CD4-positive, alpha-beta memory T cell (primary cell): ENCODE results near the gene TIGD7. TPM values are rescaled to one million over a fixed set of nuclear protein-coding genes. Genes with fewer than 3 reads are reported as not detected.

Experiments used
- CTCF ChIA-PET: fragments of 350-600 bp; sonication (Branson Sonifier 250); formaldehyde crosslinking; loops from one replicate; lab custom pipeline; 2021; ENCODE audit warnings: inconsistent platforms; ENCODE audit not compliant: partially characterized antibody; lab: Charles Lee
- POLR2A ChIA-PET: fragments of 350-600 bp; sonication (Branson Sonifier 250); formaldehyde crosslinking; loops from one replicate; lab custom pipeline; 2021; ENCODE audit not compliant: partially characterized antibody; lab: Charles Lee
- DNase-seq, 5 donors: peaks; one replicate each; pipeline versions ENCODE4 v3.0.0 to v3.0.0-alpha.2; 2020 to 2022; ENCODE audit warnings: mixed read lengths in 1 of 5
- H3K27ac ChIP-seq: one replicate; pipeline ENCODE4 v1.7.0; 2013; ENCODE audit warnings: low read depth, low read length
- H3K27me3 ChIP-seq: 2 replicates; pipeline ENCODE4 v1.7.0; 2013; ENCODE audit warnings: mild to moderate bottlenecking, low read length, moderate library complexity; ENCODE audit not compliant: insufficient read depth
- H3K36me3 ChIP-seq: 2 replicates; pipeline ENCODE4 v1.7.0; 2013; ENCODE audit warnings: mild to moderate bottlenecking, low read length, moderate library complexity; ENCODE audit not compliant: insufficient read depth
- H3K4me1 ChIP-seq: 2 replicates; pipeline ENCODE4 v1.7.0; 2013; ENCODE audit warnings: mild to moderate bottlenecking, low read length, moderate library complexity; ENCODE audit not compliant: insufficient read depth
- H3K4me3 ChIP-seq, 2 donors: one replicate each; pipeline ENCODE4 v1.7.0; 2013; ENCODE audit warnings: low read length in 2 of 2, mild to moderate bottlenecking in 1 of 2
- H3K9me3 ChIP-seq, 2 donors: one replicate each; pipeline ENCODE4 v1.7.0; 2013; ENCODE audit warnings: low read length in 2 of 2, control low read depth in 1 of 2; ENCODE audit not compliant: control insufficient read depth in 1 of 2
- H3K27ac Mint-ChIP-seq, 7 donors: one replicate each; pipeline ENCODE4 v1.8.0; 2020 to 2021; ENCODE audit warnings: mixed read lengths in 7 of 7, mild to moderate bottlenecking in 6 of 7, inconsistent platforms in 3 of 7, moderate library complexity in 3 of 7
- H3K27me3 Mint-ChIP-seq, 2 donors: one replicate each; pipeline ENCODE4 v1.8.0; 2020 to 2021; ENCODE audit warnings: mixed read lengths in 2 of 2
- H3K36me3 Mint-ChIP-seq, 2 donors: one replicate each; pipeline ENCODE4 v1.8.0; 2020 to 2021; ENCODE audit warnings: mixed read lengths in 2 of 2, inconsistent platforms in 1 of 2, mild to moderate bottlenecking in 1 of 2
- H3K4me1 Mint-ChIP-seq, 4 donors: one replicate each; pipeline ENCODE4 v1.8.0; 2020 to 2021; ENCODE audit warnings: mixed read lengths in 4 of 4, mild to moderate bottlenecking in 1 of 4
- H3K4me3 Mint-ChIP-seq, 8 donors: one replicate each; pipeline ENCODE4 v1.8.0; 2020 to 2021; ENCODE audit warnings: mixed read lengths in 8 of 8, mild to moderate bottlenecking in 7 of 8, moderate library complexity in 6 of 8, inconsistent platforms in 3 of 8
- H3K9me3 Mint-ChIP-seq, 8 donors: one replicate each; pipeline ENCODE4 v1.8.0; 2020 to 2021; ENCODE audit warnings: mixed read lengths in 8 of 8, mild to moderate bottlenecking in 5 of 8, inconsistent platforms in 3 of 8, moderate library complexity in 1 of 8
- intact Hi-C: fragments of 100-400 bp; cut with micrococcal nuclease; formaldehyde crosslinking; loops from one replicate; pipeline ENCODE4 v1.15.1; 2023
- polyA plus RNA-seq, 2 donors: library from polyadenylated mRNA; unstranded; fragments of 300-500 nt; fragmentation: Illumina TruSeq; gene quantifications; one replicate each; pipeline ENCODE4 v1.2.3, GENCODE V29; 2021
- total RNA-seq, 2 experiments: library from RNA; stranded (reverse); gene quantifications; one replicate each; pipeline ENCODE4 v1.2.3, GENCODE V29; 2021

TIGD7 gene, protein sequence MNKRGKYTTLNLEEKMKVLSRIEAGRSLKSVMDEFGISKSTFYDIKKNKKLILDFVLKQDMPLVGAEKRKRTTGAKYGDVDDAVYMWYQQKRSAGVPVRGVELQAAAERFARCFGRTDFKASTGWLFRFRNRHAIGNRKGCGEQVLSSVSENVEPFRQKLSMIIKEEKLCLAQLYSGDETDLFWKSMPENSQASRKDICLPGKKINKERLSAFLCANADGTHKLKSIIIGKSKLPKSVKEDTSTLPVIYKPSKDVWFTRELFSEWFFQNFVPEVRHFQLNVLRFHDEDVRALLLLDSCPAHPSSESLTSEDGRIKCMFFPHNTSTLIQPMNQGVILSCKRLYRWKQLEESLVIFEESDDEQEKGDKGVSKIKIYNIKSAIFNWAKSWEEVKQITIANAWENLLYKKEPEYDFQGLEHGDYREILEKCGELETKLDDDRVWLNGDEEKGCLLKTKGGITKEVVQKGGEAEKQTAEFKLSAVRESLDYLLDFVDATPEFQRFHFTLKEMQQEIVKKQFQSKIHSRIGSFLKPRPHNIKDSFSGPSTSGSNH
- total RNA-seq (10 to 100 TPM; 14.2 to 19.0 TPM), polyA plus RNA-seq (1 to 10 TPM; 3.2 to 3.4 TPM)

DNA sequence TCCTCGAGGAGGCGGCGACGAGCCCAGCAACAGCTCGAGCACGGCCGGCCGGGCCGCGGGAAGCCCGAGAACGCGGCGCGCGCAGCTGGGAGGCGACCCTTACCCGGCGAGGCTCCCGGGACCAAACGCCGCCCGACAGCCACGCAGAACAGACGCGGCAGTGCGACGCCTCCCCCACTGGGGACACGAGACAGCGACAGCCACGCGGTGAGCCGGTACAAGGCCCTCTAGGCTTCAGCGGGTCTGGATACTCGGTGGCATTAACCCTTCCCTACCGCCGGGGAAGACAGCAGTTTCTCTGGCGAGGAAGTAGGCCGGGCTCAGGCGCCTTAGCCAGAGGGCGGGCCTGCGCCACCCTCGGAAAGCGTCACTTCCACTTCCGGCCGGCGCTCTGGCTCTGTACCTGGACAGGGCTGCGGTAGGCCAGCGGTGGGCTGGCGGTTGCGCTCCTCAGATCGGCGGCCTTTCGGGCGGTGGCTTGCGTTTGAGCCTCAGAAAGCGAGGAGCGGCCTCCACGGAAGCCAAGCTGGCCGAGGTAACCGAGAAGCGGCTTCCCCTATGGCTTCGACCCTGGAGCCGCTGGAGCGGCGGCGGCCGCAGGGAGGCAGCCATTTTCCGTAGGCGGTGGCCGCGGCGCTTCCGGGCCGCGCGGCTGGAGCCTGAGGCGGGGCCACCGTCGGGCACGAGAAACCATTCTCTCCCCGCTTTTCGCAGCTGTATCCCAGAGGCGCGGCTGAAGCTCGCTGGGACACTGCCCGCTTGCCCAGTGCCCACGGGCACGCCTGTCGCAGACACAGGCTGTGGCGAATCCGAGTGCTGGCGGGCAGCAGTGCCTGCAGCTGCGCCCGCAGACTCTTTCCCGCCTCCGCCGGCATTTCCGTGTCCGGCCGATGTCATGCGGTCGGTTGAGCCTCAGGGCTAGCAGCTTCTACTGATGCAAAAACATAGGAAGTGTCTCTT lies at the start of gene TIGD7, which contains the start of gene ZNF75A:
Gene TIGD7 (minus strand): TSS at position 322 of the 960 bp plus-strand sequence. CDS start 4,816 bp downstream, outside the sequence.
Gene ZNF75A (plus strand): TSS at position 389 of the 960 bp plus-strand sequence. CDS start 2,932 bp downstream, outside the sequence.
- H3K9me3 Mint-ChIP-seq, result peaks cover 0 to 65% (median 51%) of the 10 kb centered on the region in 8 donors
- H3K9me3 ChIP-seq, result peaks cover 7 to 38% of the 10 kb centered on the region in 2 donors
- peak; percentile 82 to 93 (median 85) for DNase-seq
- H3K36me3 ChIP-seq, result peaks cover 21% of the 10 kb centered on the region
- peaks cover 16% of the 10 kb centered on the region for H3K4me1 ChIP-seq
- peaks cover 7 to 13% (median 11%) of the 10 kb centered on the region in 4 donors for H3K4me1 Mint-ChIP-seq
- peak within 1 kb of the TSS; percentile 64 to 84 (median 82) for H3K27ac Mint-ChIP-seq
- peaks cover 50 to 52% of the 10 kb centered on the region in 2 donors for H3K36me3 Mint-ChIP-seq
- no peaks in the 10 kb centered on the region for H3K27me3 ChIP-seq
- peak within 1 kb of the TSS; percentile 70 for H3K27ac ChIP-seq
- CTCF ChIA-PET, result interaction anchor here (0.6 to 3.2 kb wide), 8 partner anchors 10 to 274 kb away, joined by 3 to 10 read pairs (median 3); partner anchors contain the start of genes NAA60, ZNF174, ZNF597 and ZSCAN32
- H3K4me3 ChIP-seq, result peak within 1 kb of the TSS; percentile 80 to 88
- H3K27me3 Mint-ChIP-seq, result no peaks in the 10 kb centered on the region
- intact Hi-C loops, result loop anchor here (1.0 to 2.0 kb wide), 6 partner anchors 22 to 195 kb away; partner anchors contain the start of genes ZNF174, ZNF200, ZNF263 and ZSCAN32
- POLR2A ChIA-PET, result interaction anchor here (0.6 to 5.3 kb wide), 23 partner anchors 10 to 204 kb away, joined by 3 to 76 read pairs (median 4); partner anchors contain the start of genes CLUAP1, NAA60, ZNF174 and ZNF200
- H3K4me3 Mint-ChIP-seq, result peak within 1 kb of the TSS; percentile 79 to 87 (median 85)

DNA sequence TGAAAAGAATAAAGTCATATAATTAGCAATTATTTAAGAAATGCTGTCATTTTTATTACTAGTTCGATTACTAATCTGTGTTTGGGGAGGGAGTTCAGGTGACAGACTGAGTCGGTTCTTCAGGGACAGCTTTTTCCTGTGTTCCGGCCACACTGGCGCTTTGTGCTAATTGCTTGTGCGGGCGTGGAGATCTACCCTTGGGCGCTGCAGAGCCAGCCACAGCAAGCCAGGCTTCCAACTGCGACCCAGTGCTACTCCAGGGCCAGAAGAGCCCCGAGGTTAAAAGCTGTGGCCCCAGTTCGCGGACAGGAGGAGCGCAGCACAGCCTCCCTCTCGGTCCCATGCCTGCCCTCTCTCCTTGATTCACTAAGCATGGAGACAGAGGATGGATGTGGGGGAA lies 43.9 kb upstream of the TIGD7 start:
- no peak overlapping the region for H3K27ac ChIP-seq
- H3K9me3 ChIP-seq, result no peaks in the 10 kb centered on the region
- Mint-ChIP-seq H3K27ac (no peak overlapping the region), H3K4me3 (no peak overlapping the region), H3K4me1 (peaks cover 0 to 8% (median 1%) of the 10 kb centered on the region in 4 donors), H3K9me3 (peaks cover 0 to 10% (median 3%) of the 10 kb centered on the region in 8 donors), H3K27me3 (peaks cover 2% of the 10 kb centered on the region in 2 donors), H3K36me3 (no peaks in the 10 kb centered on the region)
- no peaks in the 10 kb centered on the region for H3K4me1 ChIP-seq
- no peak overlapping the region for H3K4me3 ChIP-seq
- POLR2A ChIA-PET, result no interaction called here
- DNase-seq, result no peak
- CTCF ChIA-PET, result no interaction called here
- no peaks in the 10 kb centered on the region for H3K27me3 ChIP-seq
- intact Hi-C loops, result no loop called here
- no peaks in the 10 kb centered on the region for H3K36me3 ChIP-seq

DNA sequence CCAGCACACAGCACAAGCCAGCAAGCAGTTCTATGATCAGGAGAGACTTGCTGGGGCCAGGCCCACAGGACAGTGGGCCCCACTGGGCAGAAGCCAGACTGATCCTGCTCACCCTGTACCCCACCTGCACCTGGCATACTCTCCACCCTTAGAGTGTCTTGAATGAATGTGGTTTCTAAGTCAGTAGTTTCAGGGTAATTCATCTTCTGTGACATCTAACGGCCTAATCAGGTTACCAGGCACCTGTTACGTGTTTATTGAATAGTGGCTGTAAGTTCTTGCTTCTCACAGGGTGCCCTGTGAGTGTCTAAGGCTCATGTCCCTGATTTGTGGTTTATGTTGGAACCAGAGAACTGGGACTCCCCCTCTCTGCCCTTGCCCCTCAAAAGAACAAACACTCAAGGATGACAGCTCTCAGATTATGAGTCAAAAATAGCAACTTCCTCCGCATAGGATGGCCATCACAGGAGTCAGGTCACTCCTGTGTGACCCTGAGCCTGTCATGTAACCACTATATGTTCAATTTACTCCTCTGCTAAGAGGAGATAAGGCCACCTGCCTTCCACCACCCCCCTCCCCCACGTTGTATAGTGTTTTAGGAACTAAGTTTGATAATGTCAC lies 43.4 kb upstream of the TIGD7 start:
- DNase-seq, result no peak
- Histone ChIP-seq H3K4me3 (no peak overlapping the region), H3K9me3 (no peaks in the 10 kb centered on the region), H3K27ac (no peak overlapping the region), H3K4me1 (no peaks in the 10 kb centered on the region), H3K36me3 (no peaks in the 10 kb centered on the region), H3K27me3 (no peaks in the 10 kb centered on the region)
- ChIA-PET CTCF (no interaction called here), POLR2A (no interaction called here)
- peaks cover 0 to 9% (median 2%) of the 10 kb centered on the region in 8 donors for H3K9me3 Mint-ChIP-seq
- H3K4me3 Mint-ChIP-seq, result no peak overlapping the region
- intact Hi-C loops, result no loop called here
- peaks cover 2% of the 10 kb centered on the region in 2 donors for H3K27me3 Mint-ChIP-seq
- peaks cover 0 to 3% (median under 1%) of the 10 kb centered on the region in 4 donors for H3K4me1 Mint-ChIP-seq
- H3K27ac Mint-ChIP-seq, result no peak overlapping the region
- no peaks in the 10 kb centered on the region for H3K36me3 Mint-ChIP-seq

DNA sequence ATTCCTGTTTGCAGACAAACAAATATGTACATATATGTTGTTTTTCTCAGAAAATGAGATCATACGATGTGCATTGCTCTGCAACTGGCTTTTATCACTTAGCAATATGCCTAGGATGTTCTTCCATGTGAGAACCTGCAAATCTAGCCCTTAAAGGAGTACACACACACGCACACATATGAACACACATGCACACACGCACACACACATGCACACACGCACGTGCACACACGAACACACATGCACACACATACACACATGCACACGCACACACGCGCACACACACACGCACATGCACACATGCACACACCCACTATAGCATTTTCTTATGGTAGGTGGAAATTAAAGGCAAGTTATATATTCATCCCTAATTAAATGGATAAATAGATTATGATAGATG lies 42.4 kb upstream of the TIGD7 start:
- no peaks in the 10 kb centered on the region for H3K4me1 Mint-ChIP-seq

DNA sequence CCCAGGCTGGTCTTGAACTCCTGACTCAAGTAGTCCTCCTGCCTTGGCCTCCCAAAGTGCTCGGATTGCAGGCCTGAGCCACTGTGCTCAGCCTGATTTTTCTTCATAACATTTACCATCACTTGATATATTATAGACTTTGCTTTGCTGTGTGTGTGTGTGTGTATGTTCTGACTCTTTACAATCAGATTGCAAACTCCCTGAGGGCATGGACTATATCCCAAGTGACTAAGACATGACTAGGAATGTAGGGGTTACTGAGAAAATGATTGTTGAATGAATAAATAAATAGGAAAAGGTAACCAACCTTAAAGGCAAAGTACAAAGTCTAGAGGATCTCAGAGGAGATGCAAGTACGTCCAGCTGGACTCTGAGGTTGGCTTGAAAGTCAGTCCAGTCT lies 40.8 kb upstream of the TIGD7 start:
- CTCF ChIA-PET, result no interaction called here
- H3K36me3 Mint-ChIP-seq, result no peaks in the 10 kb centered on the region
- Histone ChIP-seq H3K36me3 (no peaks in the 10 kb centered on the region), H3K27ac (no peak overlapping the region), H3K4me1 (no peaks in the 10 kb centered on the region), H3K9me3 (no peaks in the 10 kb centered on the region), H3K27me3 (no peaks in the 10 kb centered on the region), H3K4me3 (no peak overlapping the region)
- peaks cover 0 to 2% of the 10 kb centered on the region in 2 donors for H3K27me3 Mint-ChIP-seq
- H3K4me3 Mint-ChIP-seq, result no peak overlapping the region
- no peaks in the 10 kb centered on the region for H3K4me1 Mint-ChIP-seq
- intact Hi-C loops, result no loop called here
- POLR2A ChIA-PET, result no interaction called here
- no peak for DNase-seq
- no peak overlapping the region for H3K27ac Mint-ChIP-seq
- H3K9me3 Mint-ChIP-seq, result peaks cover 0 to 9% (median 2%) of the 10 kb centered on the region in 8 donors

More for the DNA sequence above, 42.4 kb upstream of the TIGD7 start:
- H3K4me3 ChIP-seq, result no peak overlapping the region
- H3K4me3 Mint-ChIP-seq, result no peak overlapping the region
- no peaks in the 10 kb centered on the region for H3K27me3 ChIP-seq
- H3K36me3 ChIP-seq, result no peaks in the 10 kb centered on the region
- CTCF ChIA-PET, result no interaction called here
- no peaks in the 10 kb centered on the region for H3K4me1 ChIP-seq
- H3K36me3 Mint-ChIP-seq, result no peaks in the 10 kb centered on the region
- DNase-seq, result no peak
- H3K9me3 ChIP-seq, result no peaks in the 10 kb centered on the region
- POLR2A ChIA-PET, result no interaction called here
- H3K27me3 Mint-ChIP-seq, result peaks cover 2% of the 10 kb centered on the region in 2 donors
- no peak overlapping the region for H3K27ac Mint-ChIP-seq
- H3K27ac ChIP-seq, result no peak overlapping the region
- H3K9me3 Mint-ChIP-seq, result peaks cover 0 to 7% (median 3%) of the 10 kb centered on the region in 8 donors
- intact Hi-C loops, result no loop called here

DNA sequence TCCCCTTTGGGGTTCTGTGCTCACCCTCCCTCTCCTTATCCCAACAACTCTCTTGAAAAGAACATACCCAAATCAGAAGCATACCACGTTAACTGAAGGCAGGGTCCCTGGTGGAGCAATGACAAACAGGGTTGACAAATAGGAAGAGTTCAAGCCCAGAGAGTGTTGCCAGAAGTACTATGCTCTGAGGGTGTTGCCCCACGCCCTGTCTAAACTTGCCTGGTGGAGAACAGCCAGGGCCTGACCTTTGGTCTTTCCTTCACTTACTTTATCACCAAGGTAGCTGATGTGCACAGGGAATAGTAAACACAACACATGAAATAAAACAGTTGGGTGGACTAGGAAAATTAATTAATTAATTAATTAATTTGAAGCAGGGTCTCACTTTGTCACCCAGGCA lies 23.4 kb upstream of the TIGD7 start:
- Histone ChIP-seq H3K27me3 (no peaks in the 10 kb centered on the region), H3K4me3 (no peak overlapping the region), H3K9me3 (peaks cover 0 to 2% of the 10 kb centered on the region in 2 donors), H3K36me3 (no peaks in the 10 kb centered on the region), H3K27ac (no peak overlapping the region), H3K4me1 (no peaks in the 10 kb centered on the region)
- H3K4me3 Mint-ChIP-seq, result no peak overlapping the region
- H3K9me3 Mint-ChIP-seq, result peaks cover 2 to 50% (median 37%) of the 10 kb centered on the region in 8 donors
- no peaks in the 10 kb centered on the region for H3K27me3 Mint-ChIP-seq
- ChIA-PET POLR2A (no interaction called here), CTCF (no interaction called here)
- H3K27ac Mint-ChIP-seq, result no peak overlapping the region
- no peak for DNase-seq
- H3K36me3 Mint-ChIP-seq, result peaks cover 11 to 14% of the 10 kb centered on the region in 2 donors
- intact Hi-C loops, result no loop called here
- no peaks in the 10 kb centered on the region for H3K4me1 Mint-ChIP-seq
